HCT116 (cell line): ENCODE results near the gene CCM2. TPM values are rescaled to one million over a fixed set of nuclear protein-coding genes. Genes with fewer than 3 reads are reported as not detected.

Experiments used
- ATAC-seq: fragments of 200-7000 bp; cut with Tn5 transposase; 2 replicates; pipeline ENCODE4 v1.9.1; 2020; ENCODE audit warnings: mild to moderate bottlenecking, moderate library complexity
- BruUV-seq: library from RNA; stranded (reverse); fragments of 400-500 nt; replicated peaks from 2 replicates; lab custom pipeline; 2021; lab: Mats Ljungman, UMichigan
- CTCF ChIA-PET: fragments of 300-600 bp; sonication (Branson Sonifier 250); formaldehyde crosslinking; loops from one replicate; lab custom pipeline; 2021; ENCODE audit warnings: antibody characterized with exemption; lab: Charles Lee
- POLR2A ChIA-PET: fragments of 300-600, 350-600 bp; sonication (Branson Sonifier 250); formaldehyde crosslinking; loops from one replicate; lab custom pipeline; 2021; ENCODE audit warnings: antibody characterized with exemption; lab: Charles Lee
- RAD21 ChIA-PET, 2 experiments: fragments of 300-600 bp; sonication (Branson Sonifier 250); formaldehyde crosslinking; loops; one replicate each; lab custom pipeline; 2023; ENCODE audit warnings: low total read pairs in 2 of 2; ENCODE audit not compliant: uncharacterized antibody in 2 of 2, unreplicated experiment in 2 of 2, low non-redundant PET in 1 of 2; lab: Charles Lee
- DNase-seq: peaks from one replicate; pipeline ENCODE4 v3.0.0-alpha.2; 2010; ENCODE audit warnings: low read depth, low spot score
- H2AFZ ChIP-seq: fragments of 200-600 bp; shearing (Covaris generic), sonication (generic); 2 replicates; pipeline ENCODE4 v1.6.1; 2017; ENCODE audit warnings: low read depth, mixed run types, mixed read lengths, antibody characterized with exemption, low read length; ENCODE audit not compliant: poor library complexity, severe bottlenecking
- H3K27ac ChIP-seq: 2 replicates; pipeline ENCODE4 v1.5.1; 2012; ENCODE audit warnings: low read depth, low read length
- H3K27me3 ChIP-seq: fragments of 200-600 bp; sonication (generic); 2 replicates; pipeline ENCODE4 v1.6.1; 2016; ENCODE audit warnings: mixed run types, low read length, mixed read lengths; ENCODE audit not compliant: insufficient read depth
- H3K36me3 ChIP-seq, 2 experiments: fragments of 200-500 bp in 1 of 2; fragments of 200-600 bp in 1 of 2; sonication (Bioruptor generic) in 1 of 2; sonication (generic) in 1 of 2; 2 replicates each; pipeline versions ENCODE4 v1.5.1 to v1.6.1; 2014 to 2016; ENCODE audit warnings: low read length in 2 of 2, inconsistent platforms in 1 of 2, mixed read lengths in 1 of 2, mixed run types in 1 of 2; ENCODE audit not compliant: insufficient read depth in 2 of 2, control insufficient read depth in 1 of 2
- H3K4me1 ChIP-seq, 2 experiments: fragments of 200-600 bp in 1 of 2; sonication (generic) in 1 of 2; 2 replicates each; pipeline versions ENCODE4 v1.5.1 to v1.6.1; 2012 to 2017; ENCODE audit warnings: low read length in 2 of 2, inconsistent platforms in 1 of 2, mild to moderate bottlenecking in 1 of 2, mixed read lengths in 1 of 2, mixed run types in 1 of 2, moderate library complexity in 1 of 2; ENCODE audit not compliant: insufficient read depth in 2 of 2, control insufficient read depth in 1 of 2
- H3K4me2 ChIP-seq: fragments of 200-600 bp; sonication (generic); 2 replicates; pipeline ENCODE4 v1.6.1; 2017; ENCODE audit warnings: mixed run types, low read length, mixed read lengths
- H3K4me3 ChIP-seq, 2 experiments: fragments of 200-600 bp in 1 of 2; sonication (generic) in 1 of 2; replicated peaks in 1 of 2; 2 replicates each; pipeline ENCODE4 v1.5.1; 2011 to 2016; ENCODE audit warnings: low read length in 2 of 2, control low read depth in 1 of 2, low read depth in 1 of 2, mild to moderate bottlenecking in 1 of 2, mixed read lengths in 1 of 2, mixed run types in 1 of 2
- H3K79me2 ChIP-seq: fragments of 200-600 bp; sonication (generic); 2 replicates; pipeline ENCODE4 v1.6.1; 2017; ENCODE audit warnings: mild to moderate bottlenecking, mixed run types, low read length, moderate library complexity, mixed read lengths; ENCODE audit not compliant: insufficient read depth
- H3K9ac ChIP-seq: fragments of 200-600 bp; sonication (generic); 2 replicates; pipeline ENCODE4 v1.6.1; 2016; ENCODE audit warnings: low read length, mixed read lengths
- H3K9me2 ChIP-seq: fragments of 200-600 bp; sonication (generic), shearing (Covaris generic); 2 replicates; pipeline ENCODE4 v1.6.1; 2017; ENCODE audit warnings: mixed run types, mild to moderate bottlenecking, moderate library complexity; ENCODE audit not compliant: insufficient read depth
- H3K9me3 ChIP-seq, 2 experiments: fragments of 200-500 bp in 1 of 2; fragments of 200-600 bp in 1 of 2; sonication (Bioruptor generic) in 1 of 2; sonication (generic) in 1 of 2; 2 replicates each; pipeline ENCODE4 v1.6.1; 2014 to 2017; ENCODE audit warnings: low read length in 2 of 2, mixed read lengths in 2 of 2, inconsistent platforms in 1 of 2, low read depth in 1 of 2, mild to moderate bottlenecking in 1 of 2, mixed run types in 1 of 2, moderate library complexity in 1 of 2; ENCODE audit not compliant: control insufficient read depth in 1 of 2, insufficient read depth in 1 of 2
- H4K20me1 ChIP-seq: fragments of 200-600 bp; sonication (generic), shearing (Covaris generic); 2 replicates; pipeline ENCODE4 v1.6.1; 2017; ENCODE audit warnings: mixed run types, mild to moderate bottlenecking, moderate library complexity; ENCODE audit not compliant: insufficient read depth
- ATF3 ChIP-seq: IDR thresholded peaks from 2 replicates; pipeline ENCODE4 v1.6.1; 2012
- CBX3 ChIP-seq: IDR thresholded peaks from 2 replicates; pipeline ENCODE4 v1.6.1; 2012; ENCODE audit warnings: low read depth
- CEBPB ChIP-seq: IDR thresholded peaks from 2 replicates; pipeline ENCODE4 v1.6.1; 2012; ENCODE audit warnings: low read depth
- CTCF ChIP-seq, 3 experiments: fragments of 200-600 bp in 1 of 3; sonication (generic) in 1 of 3; IDR thresholded peaks in 2 of 3; conservative IDR thresholded peaks in 1 of 3; 2 replicates each; pipeline ENCODE4 v1.5.1; 2012 to 2017; ENCODE audit warnings: low read depth in 2 of 3, low read length in 2 of 3, antibody characterized with exemption in 1 of 3, borderline replicate concordance in 1 of 3, control low read depth in 1 of 3, mild to moderate bottlenecking in 1 of 3, mixed read lengths in 1 of 3, mixed run types in 1 of 3, moderate library complexity in 1 of 3; ENCODE audit not compliant: insufficient read depth in 1 of 3
- ELF1 ChIP-seq: IDR thresholded peaks from 2 replicates; pipeline ENCODE4 v1.6.1; 2012; ENCODE audit warnings: low read depth, borderline replicate concordance
- EZH2 ChIP-seq: fragments of 200-600 bp; sonication (generic); IDR thresholded peaks from 2 replicates; pipeline ENCODE4 v1.6.1; 2017; ENCODE audit warnings: antibody characterized with exemption, mixed run types
- EZH2phosphoT487 ChIP-seq: fragments of 200-600 bp; IDR thresholded peaks from 2 replicates; pipeline ENCODE4 v1.6.1; 2018; ENCODE audit warnings: antibody characterized with exemption, borderline replicate concordance
- FOSL1 ChIP-seq: IDR thresholded peaks from 2 replicates; pipeline ENCODE4 v1.6.1; 2012; ENCODE audit warnings: low read depth
- JUND ChIP-seq: IDR thresholded peaks from 2 replicates; pipeline ENCODE4 v1.6.1; 2012
- MAX ChIP-seq: IDR thresholded peaks from 2 replicates; pipeline ENCODE4 v1.6.1; 2012
- POLR2A ChIP-seq: IDR thresholded peaks from 2 replicates; pipeline ENCODE4 v1.7.0; 2011; ENCODE audit warnings: borderline replicate concordance; ENCODE audit not compliant: insufficient read depth, insufficient read length; ENCODE audit errors: extremely low read depth
- POLR2AphosphoS5 ChIP-seq: IDR thresholded peaks from 2 replicates; pipeline ENCODE4 v1.6.1; 2011; ENCODE audit warnings: mild to moderate bottlenecking, low read depth, low read length, moderate library complexity
- RAD21 ChIP-seq: IDR thresholded peaks from 2 replicates; pipeline ENCODE4 v1.6.1; 2012; ENCODE audit warnings: low read depth, mild to moderate bottlenecking
- SIN3A ChIP-seq: IDR thresholded peaks from 2 replicates; pipeline ENCODE4 v1.6.1; 2012; ENCODE audit warnings: low read depth
- SRF ChIP-seq: IDR thresholded peaks from 2 replicates; pipeline ENCODE4 v1.6.1; 2012; ENCODE audit warnings: low read depth
- TCF7L2 ChIP-seq: IDR thresholded peaks from 2 replicates; pipeline ENCODE4 v1.7.0; 2011; ENCODE audit warnings: borderline replicate concordance, inconsistent platforms; ENCODE audit not compliant: insufficient read depth, insufficient read length; ENCODE audit errors: extremely low read depth
- YY1 ChIP-seq: IDR thresholded peaks from 2 replicates; pipeline ENCODE4 v1.6.1; 2011; ENCODE audit warnings: low read length, low read depth, moderate library complexity, mild to moderate bottlenecking; ENCODE audit not compliant: insufficient replicate concordance; ENCODE audit errors: extremely low read depth
- ZBTB33 ChIP-seq: IDR thresholded peaks from 2 replicates; pipeline ENCODE4 v1.6.1; 2011; ENCODE audit warnings: mild to moderate bottlenecking, low read length, moderate library complexity; ENCODE audit not compliant: insufficient replicate concordance; ENCODE audit errors: extremely low read depth
- ZFX ChIP-seq: fragments of 450-650 bp; IDR thresholded peaks from 2 replicates; pipeline ENCODE4 v1.6.1; 2017
- intact Hi-C: fragments of 100-400 bp; cut with micrococcal nuclease; formaldehyde crosslinking; loops from 2 replicates; pipeline ENCODE4 v1.10.0; 2022
- total RNA-seq: library from RNA; stranded (reverse); gene quantifications from one replicate; pipeline ENCODE4 v1.2.1, GENCODE V29; 2021; ENCODE audit not compliant: unreplicated experiment

The CCM2 gene
- total RNA-seq, 1 experiment from 2014 or later, result 34.4 TPM

GRCh38 chr7:44982970-44983369 lies 17.0 kb upstream of the CCM2 start:
- Histone ChIP-seq H3K4me2 (no peak overlapping the region), H3K9me2 (no peaks in the 10 kb centered on the region), H3K27me3 (no peaks in the 10 kb centered on the region)
- no peak for DNase-seq
- BruUV-seq, result no TSS peak
- CTCF ChIA-PET, result no interaction called here
- no peak for TF ChIP-seq CBX3
- TF ChIP-seq SIN3A, result no peak
- TF ChIP-seq ZBTB33, result no peak
- no peak for TF ChIP-seq FOSL1
- no peak for TF ChIP-seq CEBPB
- TF ChIP-seq YY1, result no peak
- TF ChIP-seq TCF7L2, result no peak
- no peak for TF ChIP-seq JUND
- no peak for TF ChIP-seq SRF
- no peak for TF ChIP-seq ATF3
- no peak for TF ChIP-seq RAD21
- TF ChIP-seq ELF1, result no peak
- TF ChIP-seq MAX, result no peak
- no peak for TF ChIP-seq EZH2
- no peak for TF ChIP-seq CTCF (IDR thresholded peaks at IDR 0.05 in 2 of 3, conservative IDR thresholded peaks at IDR 0.05 in 1 of 3; ENCODE audit: borderline replicate concordance in 1 of 3, insufficient read depth in 1 of 3, low read depth in 2 of 3, low read length in 2 of 3)
- TF ChIP-seq ZFX, result no peak
- no peak for TF ChIP-seq POLR2AphosphoS5
- TF ChIP-seq POLR2A, result no peak
- no peak for TF ChIP-seq EZH2phosphoT487
- TF ChIP-seq, all 23 proteins: peak for 0
- ChIA-PET POLR2A (interaction anchor here (1.3 to 2.2 kb wide), 2 partner anchors 9 to 11 kb away, joined by 5 to 10 read pairs; no protein-coding TSS in a partner anchor), RAD21 (no interaction called here)
- H3K36me3 ChIP-seq, result peaks cover 25 to 44% of the 10 kb centered on the region in 2 experiments
- peaks cover 18% of the 10 kb centered on the region; the same call in 1 of the 2 replicates for H4K20me1 ChIP-seq
- no peak overlapping the region for H3K27ac ChIP-seq
- H3K9me3 ChIP-seq, result no peaks in the 10 kb centered on the region
- peaks cover 4 to 40% of the 10 kb centered on the region in 2 experiments; a peak in 3 of 4 replicates for H3K4me1 ChIP-seq
- no peak overlapping the region for H3K4me3 ChIP-seq
- H3K9ac ChIP-seq, result no peak overlapping the region
- ATAC-seq, result no peak
- no peak overlapping the region for H2AFZ ChIP-seq
- intact Hi-C loops, result no loop called here
- H3K79me2 ChIP-seq, result peaks cover 38% of the 10 kb centered on the region
